GM12878 (cell line): ENCODE results near the gene C14orf39. TPM values are rescaled to one million over a fixed set of nuclear protein-coding genes. Genes with fewer than 3 reads are reported as not detected.

ENCODE experiments used
- ATAC-seq: fragments of 200-7000 bp; cut with Tn5 transposase; 3 replicates; pipeline ENCODE4 v1.9.1; 2020; ENCODE audit warnings: mild to moderate bottlenecking, moderate library complexity
- BruUV-seq: library from RNA; stranded (reverse); fragments of 400-500 nt; replicated peaks from 2 replicates; lab custom pipeline; 2021; lab: Mats Ljungman, UMichigan
- CTCF ChIA-PET: fragments of 300-600 bp; sonication (Branson Sonifier 250); formaldehyde crosslinking; extraction: SDS; loops from one replicate; lab custom pipeline; 2021; ENCODE audit warnings: inconsistent platforms; lab: Yijun Ruan, JAX
- POLR2A ChIA-PET: fragments of 350-600 bp; formaldehyde crosslinking; extraction: SDS; loops from one replicate; lab custom pipeline; 2021; ENCODE audit warnings: inconsistent platforms; lab: Charles Lee
- RAD21 ChIA-PET: fragments of 300-600 bp; sonication (Branson Sonifier 250); formaldehyde crosslinking; loops from one replicate; lab custom pipeline; 2023; ENCODE audit warnings: antibody characterized with exemption; ENCODE audit not compliant: unreplicated experiment; lab: Charles Lee
- SMC1A ChIA-PET: fragments of 300-600 bp; sonication (Branson Sonifier 250); formaldehyde crosslinking; loops from one replicate; lab custom pipeline; 2023; ENCODE audit not compliant: unreplicated experiment, uncharacterized antibody; lab: Charles Lee
- DNase-seq: peaks from one replicate; pipeline ENCODE4 v3.0.0-alpha.2; 2011; ENCODE audit warnings: low read depth, low spot score
- FAIRE-seq: peaks from 3 replicates; lab custom pipeline; 2011; peaks lifted over from hg19 to GRCh38; lab: Jason Lieb, UNC
- H2AFZ ChIP-seq: 2 replicates; pipeline ENCODE4 v1.6.0; 2011; ENCODE audit warnings: low read depth, low read length, control low read depth; ENCODE audit not compliant: control insufficient read depth
- H3K27ac ChIP-seq: 2 replicates; pipeline ENCODE4 v1.5.1; 2011; ENCODE audit warnings: control low read depth; ENCODE audit not compliant: control insufficient read depth, insufficient read depth
- H3K27me3 ChIP-seq, 2 experiments: replicated peaks in 1 of 2; 2 replicates each; pipeline versions ENCODE4 v1.6.0 to v1.6.1; 2011; ENCODE audit warnings: low read length in 1 of 2; ENCODE audit not compliant: control insufficient read depth in 2 of 2, insufficient read depth in 2 of 2
- H3K36me3 ChIP-seq, 2 experiments: 2 replicates each; pipeline ENCODE4 v1.5.1; 2011; ENCODE audit warnings: low read length in 1 of 2; ENCODE audit not compliant: control insufficient read depth in 2 of 2, insufficient read depth in 2 of 2
- H3K4me1 ChIP-seq: 2 replicates; pipeline ENCODE4 v1.6.1; 2011; ENCODE audit warnings: mild to moderate bottlenecking, low read length, moderate library complexity, mixed read lengths; ENCODE audit not compliant: control insufficient read depth, insufficient read depth
- H3K4me2 ChIP-seq: 2 replicates; pipeline ENCODE4 v1.6.0; 2011; ENCODE audit warnings: control low read depth; ENCODE audit not compliant: control insufficient read depth, insufficient read depth
- H3K4me3 ChIP-seq: fragments of 200-600 bp; sonication (generic); 2 replicates; pipeline ENCODE4 v1.5.1; 2016
- H3K79me2 ChIP-seq: 2 replicates; pipeline ENCODE4 v1.6.0; 2011; ENCODE audit warnings: low read length; ENCODE audit not compliant: control insufficient read depth, insufficient read depth
- H3K9ac ChIP-seq: 2 replicates; pipeline ENCODE4 v1.8.0; 2011; ENCODE audit warnings: low read length, control low read depth, mixed read lengths; ENCODE audit not compliant: control insufficient read depth, insufficient read depth
- H3K9me3 ChIP-seq: replicated peaks from 3 replicates; pipeline ENCODE4 v1.5.1; 2011; ENCODE audit warnings: mild to moderate bottlenecking, low read length; ENCODE audit not compliant: control insufficient read depth, insufficient read depth
- H4K20me1 ChIP-seq: 2 replicates; pipeline ENCODE4 v1.6.0; 2011; ENCODE audit not compliant: control insufficient read depth, insufficient read depth
- FOS ChIP-seq: IDR thresholded peaks from 3 replicates; pipeline ENCODE4 v1.6.1; 2011; ENCODE audit warnings: borderline replicate concordance; ENCODE audit not compliant: insufficient read length; ENCODE audit errors: extremely low read depth
- HCFC1 ChIP-seq: fragments of 150-350 bp; IDR thresholded peaks from 2 replicates; pipeline ENCODE4 v1.6.1; 2014; ENCODE audit warnings: low read length
- IKZF2 ChIP-seq, 2 experiments: fragments of 450-650 bp; IDR thresholded peaks; 2 replicates each; pipeline ENCODE4 v1.6.1; 2017; ENCODE audit warnings: mild to moderate bottlenecking in 2 of 2, moderate library complexity in 2 of 2
- POLR2A ChIP-seq: IDR thresholded peaks from 2 replicates; pipeline ENCODE4 v1.6.1; 2011; ENCODE audit warnings: low read depth, mild to moderate bottlenecking, low read length
- SUZ12 ChIP-seq: fragments of 200-600 bp; sonication (generic); IDR thresholded peaks from one replicate; pipeline ENCODE4 v1.6.1; 2018; ENCODE audit warnings: antibody characterized with exemption, mild to moderate bottlenecking; ENCODE audit not compliant: unreplicated experiment
- ZNF592 ChIP-seq: fragments of 450-650 bp; IDR thresholded peaks from 2 replicates; pipeline ENCODE4 v1.6.1; 2017; ENCODE audit warnings: mild to moderate bottlenecking, moderate library complexity
- WGBS: methylation state at CpG from one replicate; pipeline ENCODE4 v1.1.6; 2016; ENCODE audit warnings: low lambda C conversion rate; ENCODE audit not compliant: insufficient replicate concordance, insufficient coverage; ENCODE audit errors: missing lambda C conversion rate; 5-methylcytosine and 5-hydroxymethylcytosine counted together
- in situ Hi-C: fragments of 300-500 bp; cut with MboI; formaldehyde crosslinking; loops from 9 replicates; pipeline ENCODE4 v1.14.3; 2018; ENCODE audit warnings: mixed read lengths
- intact Hi-C: fragments of 100-400 bp; cut with micrococcal nuclease; formaldehyde crosslinking; loops from one replicate; pipeline ENCODE4 v1.14.2; 2022; ENCODE audit not compliant: unreplicated experiment
- polyA plus RNA-seq, 11 experiments: library from polyadenylated mRNA; depleted of rRNA in 4 of 11; unstranded in 6 of 11; stranded (reverse) in 5 of 11; fragments of >200 nt; fragmentation: Nextera tagmentation in 4 of 11; fragmentation: Illumina TruSeq in 1 of 11; extraction: Ambion mirVana in 4 of 11; extraction: Trizol in 1 of 11; gene quantifications; 1 replicate in 1 of 11; 2 replicates in 10 of 11; pipeline versions ENCODE4 v1.2.1 to v1.2.3, GENCODE V29; 2011 to 2016; ENCODE audit warnings: inconsistent platforms in 2 of 11, missing spikeins in 2 of 11, low read depth in 1 of 11
- total RNA-seq, 4 experiments: library from RNA; depleted of rRNA in 3 of 4; stranded (reverse); fragments of >200 nt in 3 of 4; fragmentation: Illumina TruSeq in 1 of 4; extraction: Trizol in 1 of 4; gene quantifications; 2 replicates each; pipeline versions ENCODE4 v1.2.1 to v1.2.3, GENCODE V29; 2013 to 2021

C14orf39 gene
- total and polyA plus RNA-seq, 10 of the 15 experiments (the other 5 are each of a cell fraction or from before 2014, with no cell fraction given), result 0.24 to 0.31 TPM; not detected in 8

GRCh38 chr14:60510951-60511599 is 25.2 kb upstream of the C14orf39 start:
- FAIRE-seq, result no peak
- Histone ChIP-seq H3K9me3 (no peaks in the 10 kb centered on the region; the same call in 2 of the 3 replicates), H3K79me2 (no peaks in the 10 kb centered on the region), H3K4me1 (no peaks in the 10 kb centered on the region), H4K20me1 (no peaks in the 10 kb centered on the region), H3K27ac (no peak overlapping the region), H3K27me3 (peaks cover 23 to 41% of the 10 kb centered on the region in 2 experiments), H3K4me3 (no peak overlapping the region), H3K9ac (no peak overlapping the region), H2AFZ (no peak overlapping the region), H3K4me2 (no peak overlapping the region), H3K36me3 (no peaks in the 10 kb centered on the region)
- in situ Hi-C loops (no loop called here), intact Hi-C loops (no loop called here)
- no peak for ATAC-seq
- WGBS, result 47% methylated on average over 49 of the region's 49 CpGs
- POLR2A ChIA-PET, result no interaction called here
- CTCF ChIA-PET, result no interaction called here
- SMC1A ChIA-PET, result no interaction called here
- DNase-seq, result no peak
- TF ChIP-seq FOS (no peak), POLR2A (no peak), IKZF2 (IDR thresholded peaks at IDR 0.05) (no peak), HCFC1 (no peak), SUZ12 (peak; percentile 66), ZNF592 (no peak)
- RAD21 ChIA-PET, result no interaction called here
- BruUV-seq, result no TSS peak
